Measurements from ENCODE around the gene ASIC4. TPM values are rescaled to one million over a fixed set of nuclear protein-coding genes. Genes with fewer than 3 reads are reported as not detected.
A peak's percentile ranks its signal among the peaks of the same experiment; 100 is the strongest.

The ASIC4 gene
- polyA plus RNA-seq, 3 donors from 2014 or later, result not detected

DNA sequence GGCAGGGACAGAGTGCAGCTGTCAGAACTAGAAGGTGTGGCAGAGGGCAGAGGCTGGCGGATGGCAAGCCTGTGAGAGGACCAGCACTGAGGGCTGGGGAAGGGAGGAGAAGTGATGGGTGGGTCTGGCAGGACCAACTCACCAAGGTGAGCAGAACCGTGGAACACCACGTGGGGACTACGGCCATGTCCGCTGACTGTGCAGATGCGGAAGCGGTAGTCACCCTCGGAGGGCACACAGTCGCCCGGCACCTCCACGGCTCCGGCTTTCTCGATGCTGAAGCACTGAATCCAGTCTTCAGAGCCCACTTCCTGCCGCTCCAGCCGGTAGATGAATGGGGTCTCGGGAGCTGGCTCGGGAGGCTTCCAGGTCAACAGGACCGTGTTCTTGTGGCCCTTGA is 52.8 kb downstream of the ASIC4 start:
- Mint-ChIP-seq H3K4me1 (peaks cover 0 to 6% of the 10 kb centered on the region in 2 donors), H3K27ac (no peak overlapping the region), H3K4me3 (no peak overlapping the region)

DNA sequence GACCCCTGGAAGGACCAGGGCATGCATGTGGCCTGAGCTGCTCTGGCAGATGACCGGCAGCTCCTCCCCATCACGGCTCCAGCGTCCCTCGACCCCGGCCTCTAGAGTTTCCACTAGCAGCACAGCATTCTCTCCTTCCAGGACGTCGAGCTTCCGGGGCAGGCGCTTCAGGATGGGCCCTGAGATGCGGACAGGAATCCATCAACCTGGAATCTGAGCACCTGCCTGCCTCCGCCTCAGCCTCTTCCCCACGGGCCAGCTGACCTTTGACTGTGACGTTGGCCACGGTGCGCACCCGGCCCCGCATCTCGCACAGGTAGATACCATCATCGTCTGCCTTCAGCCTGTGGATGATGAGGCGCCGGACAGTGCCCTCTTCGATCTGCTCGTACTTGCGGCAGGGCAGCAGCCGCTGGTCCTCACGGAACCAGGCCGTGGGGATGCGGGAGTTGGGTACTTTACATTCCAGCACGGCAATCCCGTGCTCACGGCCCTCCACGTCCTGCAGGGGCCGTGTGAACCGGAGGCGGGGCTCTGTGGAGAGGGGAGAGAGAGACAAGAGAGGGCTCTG is 53.6 kb downstream of the ASIC4 start:
- no peak overlapping the region for H3K4me3 Mint-ChIP-seq
- DNase-seq, result no peak
- H3K9me3 Mint-ChIP-seq, result peaks cover 0 to 2% (median 0%) of the 10 kb centered on the region in 6 donors
- H3K27ac Mint-ChIP-seq, result no peak overlapping the region
- H3K36me3 Mint-ChIP-seq, result no peaks in the 10 kb centered on the region
- H3K27me3 Mint-ChIP-seq (ENCODE audit: low read depth in 3 of 3), result peaks cover 4 to 21% (median 11%) of the 10 kb centered on the region in 3 donors
- peaks cover 0 to 6% of the 10 kb centered on the region in 2 donors for H3K4me1 Mint-ChIP-seq

More for the DNA sequence above, 52.8 kb downstream of the ASIC4 start:
- DNase-seq, result no peak
- peaks cover 0 to 2% (median 0%) of the 10 kb centered on the region in 6 donors for H3K9me3 Mint-ChIP-seq
- H3K36me3 Mint-ChIP-seq, result no peaks in the 10 kb centered on the region
- peaks cover 6 to 19% (median 12%) of the 10 kb centered on the region in 3 donors for H3K27me3 Mint-ChIP-seq (ENCODE audit: low read depth in 3 of 3)

DNA sequence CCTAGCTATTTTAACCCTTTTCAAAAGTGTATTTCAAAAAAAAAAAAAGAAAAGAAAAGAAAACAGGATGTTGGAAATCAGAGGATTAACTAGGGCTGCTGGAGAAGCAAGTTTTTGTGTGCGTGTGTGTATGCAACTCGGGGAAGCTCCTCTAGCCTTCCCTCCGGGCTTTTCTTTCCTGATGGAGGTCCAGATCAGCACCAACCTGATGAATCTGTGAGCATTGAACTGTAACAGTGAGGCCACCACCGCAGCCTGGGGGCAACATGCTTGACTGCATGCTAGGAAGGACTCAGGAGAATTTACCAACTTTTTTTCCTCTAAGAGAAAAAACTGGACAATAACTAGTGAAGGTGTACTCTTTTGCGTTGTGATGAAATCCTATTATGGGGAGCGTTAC is 54.8 kb downstream of the ASIC4 start:
- no peak overlapping the region for H3K27ac Mint-ChIP-seq
- no peak for DNase-seq
- no peaks in the 10 kb centered on the region for H3K36me3 Mint-ChIP-seq
- peaks cover 4 to 29% (median 14%) of the 10 kb centered on the region in 3 donors for H3K27me3 Mint-ChIP-seq (ENCODE audit: low read depth in 3 of 3)
- peaks cover 0 to 6% of the 10 kb centered on the region in 2 donors for H3K4me1 Mint-ChIP-seq
- peak overlapping the region in 1 of 5 donors; percentile 21 for H3K4me3 Mint-ChIP-seq
- H3K9me3 Mint-ChIP-seq, result peaks cover 0 to 2% (median 0%) of the 10 kb centered on the region in 6 donors

DNA sequence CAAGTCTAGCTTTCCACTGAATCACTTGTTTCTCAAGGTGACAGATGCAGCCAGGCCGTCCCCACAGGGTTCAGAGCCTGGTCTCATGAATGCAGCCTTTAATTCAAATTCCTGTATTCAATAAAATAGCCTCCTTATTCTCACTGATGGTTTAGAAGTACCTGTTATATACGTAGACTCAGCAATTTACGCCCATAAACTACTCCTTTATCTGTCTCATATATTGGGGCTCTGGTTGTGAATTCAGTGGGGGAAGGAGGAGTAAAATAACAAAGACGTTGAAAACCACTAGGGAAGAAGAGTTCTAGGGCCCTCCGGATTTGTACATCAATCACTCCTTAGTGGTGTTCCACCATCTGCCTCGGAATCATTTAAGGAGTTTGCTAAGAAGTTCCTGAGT is 55.4 kb downstream of the ASIC4 start:
- Mint-ChIP-seq H3K27ac (no peak overlapping the region), H3K9me3 (peaks cover 0 to 2% (median 0%) of the 10 kb centered on the region in 6 donors), H3K27me3 (ENCODE audit: low read depth in 3 of 3) (peaks cover 0 to 25% (median 14%) of the 10 kb centered on the region in 3 donors), H3K36me3 (no peaks in the 10 kb centered on the region), H3K4me3 (peak overlapping the region in 3 of 5 donors; percentile 15 to 74 (median 65)), H3K4me1 (peaks cover 0 to 6% of the 10 kb centered on the region in 2 donors)
- no peak for DNase-seq

DNA sequence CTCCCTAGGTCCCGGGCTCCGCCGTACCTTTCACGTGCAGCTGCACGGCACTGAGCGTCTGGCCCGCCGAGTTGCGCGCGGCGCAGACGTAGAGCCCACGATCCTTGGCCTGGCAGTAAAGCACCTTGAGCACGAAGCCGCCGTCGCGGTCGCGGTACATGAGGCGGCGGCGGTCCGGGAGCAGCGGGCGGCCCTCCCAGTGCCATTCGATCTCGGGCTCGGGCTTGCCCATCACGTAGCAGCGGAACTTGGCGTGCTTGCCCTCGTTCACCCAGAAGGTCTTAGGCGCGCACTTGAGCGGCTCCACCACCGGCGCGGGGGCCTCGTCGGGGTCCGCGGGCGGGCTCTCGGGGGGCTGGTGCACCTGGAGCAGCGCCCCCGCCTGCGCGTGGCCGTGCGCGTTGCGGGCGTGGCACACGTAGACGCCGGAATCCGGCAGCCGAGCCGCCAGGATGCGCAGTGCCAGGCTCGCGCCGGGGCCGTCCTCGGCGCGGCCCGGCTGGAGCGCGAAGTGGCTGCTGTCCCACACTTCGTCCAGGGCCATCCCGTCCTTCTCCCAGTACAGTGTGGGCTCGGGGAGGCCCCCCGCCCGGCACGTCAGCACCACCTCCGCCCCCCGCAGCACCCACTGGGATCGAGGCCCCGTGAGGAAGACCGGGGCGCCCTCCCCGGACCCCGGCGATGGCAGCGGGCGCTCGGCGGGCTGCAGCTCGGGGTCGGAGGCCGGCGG is 56.1 kb downstream of the ASIC4 start:
- Mint-ChIP-seq H3K4me3 (peak overlapping the region in 4 of 5 donors; percentile 40 to 50 (median 44)), H3K4me1 (peaks cover 0 to 6% of the 10 kb centered on the region in 2 donors), H3K27ac (no peak overlapping the region), H3K27me3 (ENCODE audit: low read depth in 3 of 3) (peaks cover 3 to 25% (median 14%) of the 10 kb centered on the region in 3 donors), H3K36me3 (no peaks in the 10 kb centered on the region), H3K9me3 (peaks cover 0 to 2% (median 0%) of the 10 kb centered on the region in 6 donors)
- no peak for DNase-seq

DNA sequence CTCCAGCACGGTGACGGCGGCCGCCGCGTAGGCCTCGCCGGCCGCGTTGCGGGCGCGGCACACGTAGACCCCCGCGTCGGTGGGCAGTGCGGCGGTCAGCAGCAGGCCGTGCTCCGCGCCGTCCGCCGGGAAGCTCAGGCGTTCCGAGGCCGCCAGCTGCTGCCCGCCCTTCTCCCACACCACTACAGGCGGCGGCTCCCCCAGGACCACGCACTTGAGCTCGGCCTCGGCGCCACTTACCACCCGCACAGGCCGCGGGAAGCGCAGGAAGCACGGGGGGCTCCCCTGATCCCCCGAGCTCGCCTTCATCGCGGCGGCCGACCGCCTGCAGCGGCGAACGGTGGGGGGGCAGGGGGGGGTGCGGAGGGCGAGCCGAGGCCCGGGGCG is 56.6 kb downstream of the ASIC4 start:
- DNase-seq, result no peak
- H3K27ac Mint-ChIP-seq, result no peak overlapping the region
- peaks cover 0 to 2% (median 0%) of the 10 kb centered on the region in 6 donors for H3K9me3 Mint-ChIP-seq
- H3K4me1 Mint-ChIP-seq, result peaks cover 0 to 6% of the 10 kb centered on the region in 2 donors
- no peaks in the 10 kb centered on the region for H3K36me3 Mint-ChIP-seq
- H3K4me3 Mint-ChIP-seq, result no peak overlapping the region
- H3K27me3 Mint-ChIP-seq (ENCODE audit: low read depth in 3 of 3), result peaks cover 3 to 28% (median 14%) of the 10 kb centered on the region in 3 donors

DNA sequence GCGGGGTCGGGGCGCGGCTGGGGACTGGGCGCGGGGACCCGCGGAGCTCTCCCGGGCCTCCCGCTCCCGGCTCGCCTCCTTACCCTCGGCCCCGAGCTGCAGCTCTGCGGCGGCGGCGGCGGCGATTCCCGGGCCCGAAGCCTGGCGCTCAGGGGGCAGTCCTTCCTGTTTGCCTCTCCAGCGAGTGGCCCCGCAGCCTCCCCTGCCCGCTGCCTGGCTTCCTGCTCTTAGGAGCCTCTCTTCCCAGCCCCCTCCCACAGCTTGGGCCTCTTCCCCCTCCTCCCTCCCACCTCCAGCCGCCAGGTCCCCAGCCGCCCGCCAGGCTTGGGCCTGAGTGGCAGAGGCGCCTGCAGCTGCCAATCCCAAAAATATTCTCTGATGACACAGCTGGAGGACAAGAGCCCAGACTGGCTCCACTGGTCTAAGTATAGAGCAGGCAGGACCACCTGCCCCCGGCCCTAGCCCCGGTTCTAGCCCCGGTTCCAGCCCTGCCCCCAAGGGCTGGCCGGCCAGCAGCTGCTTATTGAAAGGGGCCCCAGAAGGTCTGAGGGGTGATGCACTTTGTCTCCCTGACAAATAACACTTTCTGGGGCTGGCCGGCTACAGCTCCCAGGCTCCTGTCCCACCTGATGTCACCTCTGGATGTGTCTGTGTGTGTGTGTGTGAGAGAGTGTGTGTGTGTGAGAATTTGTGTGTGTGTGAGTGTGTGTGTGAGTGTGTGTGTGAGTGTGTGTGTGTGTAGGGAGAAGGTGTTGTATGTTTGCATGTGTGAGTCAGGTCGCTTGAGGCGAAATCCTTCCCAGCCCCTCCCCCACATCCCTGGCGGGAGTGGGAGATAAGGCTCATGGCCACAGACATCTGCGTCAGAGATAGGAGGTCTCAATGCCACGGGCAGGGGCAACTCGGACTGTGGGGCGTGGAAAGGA is 57.3 kb downstream of the ASIC4 start, which contains the start of gene OBSL1:
Gene OBSL1 (minus strand): TSS at position 229 of the 926 bp plus-strand sequence. CDS start 307 bp downstream, outside the sequence.
- Mint-ChIP-seq H3K36me3 (no peaks in the 10 kb centered on the region), H3K4me3 (peak within 1 kb of the TSS in 4 of 5 donors; percentile 4 to 66 (median 28)), H3K9me3 (peaks cover 0 to 2% (median 0%) of the 10 kb centered on the region in 6 donors), H3K27me3 (ENCODE audit: low read depth in 3 of 3) (peaks cover 3 to 32% (median 19%) of the 10 kb centered on the region in 3 donors), H3K27ac (no peak within 1 kb of the TSS), H3K4me1 (peaks cover 0 to 6% of the 10 kb centered on the region in 2 donors)
- no peak for DNase-seq

DNA sequence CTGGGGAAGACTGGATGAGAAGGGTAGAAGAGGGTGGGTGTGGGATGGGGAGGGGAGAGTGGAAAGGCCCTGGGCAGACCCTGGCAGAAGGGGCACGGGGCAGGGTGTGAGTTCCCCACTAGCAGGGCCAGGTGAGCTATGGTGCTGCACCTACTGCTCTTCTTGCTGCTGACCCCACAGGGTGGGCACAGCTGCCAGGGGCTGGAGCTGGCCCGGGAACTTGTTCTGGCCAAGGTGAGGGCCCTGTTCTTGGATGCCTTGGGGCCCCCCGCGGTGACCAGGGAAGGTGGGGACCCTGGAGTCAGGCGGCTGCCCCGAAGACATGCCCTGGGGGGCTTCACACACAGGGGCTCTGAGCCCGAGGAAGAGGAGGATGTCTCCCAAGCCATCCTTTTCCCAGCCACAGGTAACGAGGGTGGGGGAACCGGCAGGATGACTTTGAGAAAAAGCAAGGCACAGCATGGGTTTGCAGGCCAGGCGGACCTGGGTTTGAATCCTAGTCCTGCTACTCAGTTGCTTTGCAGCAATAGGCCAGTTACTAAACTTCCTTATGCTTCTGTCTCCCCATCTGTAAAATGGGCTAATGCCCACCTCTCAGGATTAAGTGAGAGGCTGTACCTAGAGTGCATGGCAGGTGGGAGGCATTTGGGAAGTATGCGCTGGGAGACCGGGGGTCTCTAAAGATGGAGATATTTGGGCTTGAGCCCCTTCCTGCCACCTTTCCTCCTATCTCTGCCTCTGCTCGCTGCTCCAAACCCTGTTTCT is 58.1 kb downstream of the ASIC4 start, which contains the start of gene INHA:
Gene INHA (plus strand): TSS at position 74 of the 765 bp plus-strand sequence. CDS start 65 bp downstream, at position 139.
- Mint-ChIP-seq H3K4me3 (peak within 1 kb of the TSS in 4 of 5 donors; percentile 4 to 66 (median 28)), H3K36me3 (no peaks in the 10 kb centered on the region), H3K4me1 (peaks cover 0 to 6% of the 10 kb centered on the region in 2 donors), H3K27ac (no peak within 1 kb of the TSS), H3K9me3 (peaks cover 0 to 2% (median 0%) of the 10 kb centered on the region in 6 donors), H3K27me3 (ENCODE audit: low read depth in 3 of 3) (peaks cover 3 to 33% (median 19%) of the 10 kb centered on the region in 3 donors)
- no peak for DNase-seq

DNA sequence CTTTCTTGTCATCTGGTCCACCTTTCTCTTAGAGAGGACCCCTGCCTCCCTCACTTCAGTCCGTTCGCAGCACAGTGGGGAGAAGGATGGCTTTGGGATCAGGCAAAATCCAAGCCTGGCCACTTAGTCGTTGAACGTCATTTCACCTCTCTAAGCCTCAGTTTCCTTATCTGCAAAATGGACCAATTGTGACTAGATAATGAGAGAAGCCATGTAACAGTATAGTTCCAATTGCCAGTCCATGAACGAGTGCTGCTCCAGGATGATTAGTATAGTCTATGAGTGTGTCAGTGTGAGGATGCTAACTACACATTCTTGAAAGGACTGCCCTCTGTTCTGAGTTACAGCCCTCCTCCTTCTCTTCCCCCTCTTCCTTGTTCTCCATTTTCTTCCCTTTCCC is 58.9 kb downstream of the ASIC4 start:
- Mint-ChIP-seq H3K9me3 (peaks cover 0 to 2% (median 0%) of the 10 kb centered on the region in 6 donors), H3K27ac (no peak overlapping the region), H3K27me3 (ENCODE audit: low read depth in 3 of 3) (peaks cover 3 to 33% (median 17%) of the 10 kb centered on the region in 3 donors), H3K36me3 (no peaks in the 10 kb centered on the region), H3K4me1 (peaks cover 0 to 6% of the 10 kb centered on the region in 2 donors), H3K4me3 (peak overlapping the region in 1 of 5 donors; percentile 21)
- no peak for DNase-seq

DNA sequence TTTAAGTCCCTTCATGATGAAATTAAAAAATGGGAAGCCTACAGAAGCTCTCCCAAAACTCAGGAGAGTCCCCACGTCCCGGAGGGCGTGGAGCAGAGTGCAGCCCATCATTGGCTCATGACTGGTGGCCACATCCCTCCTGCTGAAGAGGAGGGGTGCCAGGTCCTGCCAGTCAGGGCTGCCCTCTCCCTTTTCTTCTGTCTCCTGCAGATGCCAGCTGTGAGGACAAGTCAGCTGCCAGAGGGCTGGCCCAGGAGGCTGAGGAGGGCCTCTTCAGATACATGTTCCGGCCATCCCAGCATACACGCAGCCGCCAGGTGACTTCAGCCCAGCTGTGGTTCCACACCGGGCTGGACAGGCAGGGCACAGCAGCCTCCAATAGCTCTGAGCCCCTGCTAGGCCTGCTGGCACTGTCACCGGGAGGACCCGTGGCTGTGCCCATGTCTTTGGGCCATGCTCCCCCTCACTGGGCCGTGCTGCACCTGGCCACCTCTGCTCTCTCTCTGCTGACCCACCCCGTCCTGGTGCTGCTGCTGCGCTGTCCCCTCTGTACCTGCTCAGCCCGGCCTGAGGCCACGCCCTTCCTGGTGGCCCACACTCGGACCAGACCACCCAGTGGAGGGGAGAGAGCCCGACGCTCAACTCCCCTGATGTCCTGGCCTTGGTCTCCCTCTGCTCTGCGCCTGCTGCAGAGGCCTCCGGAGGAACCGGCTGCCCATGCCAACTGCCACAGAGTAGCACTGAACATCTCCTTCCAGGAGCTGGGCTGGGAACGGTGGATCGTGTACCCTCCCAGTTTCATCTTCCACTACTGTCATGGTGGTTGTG is 60.4 kb downstream of the ASIC4 start:
- no peak overlapping the region for H3K4me3 Mint-ChIP-seq
- peaks cover 0 to 5% of the 10 kb centered on the region in 2 donors for H3K4me1 Mint-ChIP-seq
- no peak for DNase-seq
- H3K9me3 Mint-ChIP-seq, result peaks cover 0 to under 1% (median 0%) of the 10 kb centered on the region in 6 donors
- H3K27ac Mint-ChIP-seq, result no peak overlapping the region
- H3K27me3 Mint-ChIP-seq (ENCODE audit: low read depth in 3 of 3), result peaks cover 3 to 29% (median 13%) of the 10 kb centered on the region in 3 donors
- no peaks in the 10 kb centered on the region for H3K36me3 Mint-ChIP-seq

DNA sequence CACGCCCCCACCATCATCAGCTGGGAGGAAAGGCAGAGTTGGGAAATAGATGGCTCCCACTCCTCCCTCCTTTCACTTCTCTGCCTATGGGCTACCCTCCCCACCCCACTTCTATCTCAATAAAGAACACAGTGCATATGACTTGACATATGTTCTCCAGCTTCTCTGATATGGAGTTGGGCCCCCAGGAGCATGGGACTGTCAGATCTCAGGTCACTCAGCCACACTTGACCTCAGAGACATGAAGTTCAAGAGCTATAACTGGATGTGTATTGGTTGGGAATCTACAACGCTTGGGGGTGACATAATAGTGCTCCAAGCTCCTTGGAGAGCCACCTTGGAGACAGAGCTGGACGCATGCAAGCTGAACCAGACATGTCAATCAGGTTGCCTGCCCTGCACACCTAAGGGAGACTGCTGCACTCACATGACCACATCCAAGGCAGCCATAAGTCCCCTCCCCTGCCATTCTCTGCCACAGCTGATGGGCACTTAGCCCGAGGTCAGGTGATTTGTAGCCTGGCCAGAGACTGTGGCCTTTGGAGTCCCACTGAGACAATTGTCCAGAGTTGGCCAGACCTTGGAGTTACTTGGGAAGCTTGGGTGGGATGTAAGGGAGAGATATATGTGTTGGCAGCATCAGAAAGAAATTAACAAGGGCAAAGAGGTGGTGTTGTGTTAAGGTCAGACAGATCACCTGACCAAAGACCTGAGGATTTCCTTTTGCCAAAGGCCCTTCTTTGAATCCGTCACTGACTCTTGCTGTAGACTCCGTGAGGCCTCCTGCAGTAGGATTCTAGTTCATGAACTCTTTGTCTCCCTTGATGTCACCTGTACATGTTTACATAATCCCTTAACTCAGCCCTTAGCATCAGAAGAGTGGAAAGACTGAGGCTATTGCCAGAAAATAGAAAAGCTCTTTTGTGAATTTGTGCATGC is 61.6 kb downstream of the ASIC4 start:
- Mint-ChIP-seq H3K9me3 (no peaks in the 10 kb centered on the region), H3K27ac (no peak overlapping the region), H3K27me3 (ENCODE audit: low read depth in 3 of 3) (peaks cover 3 to 29% (median 13%) of the 10 kb centered on the region in 3 donors), H3K4me1 (peaks cover 0 to 3% of the 10 kb centered on the region in 2 donors), H3K36me3 (no peaks in the 10 kb centered on the region), H3K4me3 (no peak overlapping the region)
- DNase-seq, result no peak
